Fibroblast of villous mesenchyme (primary cell): ENCODE data around the gene ANKRD65. TPM values are rescaled to one million over a fixed set of nuclear protein-coding genes. Genes with fewer than 3 reads are reported as not detected.

Experiments
- DNase-seq: peaks from one replicate; pipeline ENCODE4 v3.0.0-alpha.2; 2010; ENCODE audit warnings: low read depth
- H3K4me3 ChIP-seq: 2 replicates; pipeline ENCODE4 v1.5.1; 2011; ENCODE audit warnings: low read depth, mild to moderate bottlenecking, low read length
- total RNA-seq: library from RNA; depleted of rRNA; stranded (reverse); fragments of >200 nt; gene quantifications from 2 replicates; pipeline ENCODE4 v1.2.3, GENCODE V29; 2012
- TF ChIP-seq, protein P1 (sequence below): IDR thresholded peaks from 2 replicates; pipeline ENCODE4 v1.5.1; 2012; ENCODE audit warnings: low read depth, mild to moderate bottlenecking, low read length; ENCODE audit not compliant: insufficient read depth

ANKRD65 gene
- total RNA-seq, 1 donor, result 0.43 TPM

DNA sequence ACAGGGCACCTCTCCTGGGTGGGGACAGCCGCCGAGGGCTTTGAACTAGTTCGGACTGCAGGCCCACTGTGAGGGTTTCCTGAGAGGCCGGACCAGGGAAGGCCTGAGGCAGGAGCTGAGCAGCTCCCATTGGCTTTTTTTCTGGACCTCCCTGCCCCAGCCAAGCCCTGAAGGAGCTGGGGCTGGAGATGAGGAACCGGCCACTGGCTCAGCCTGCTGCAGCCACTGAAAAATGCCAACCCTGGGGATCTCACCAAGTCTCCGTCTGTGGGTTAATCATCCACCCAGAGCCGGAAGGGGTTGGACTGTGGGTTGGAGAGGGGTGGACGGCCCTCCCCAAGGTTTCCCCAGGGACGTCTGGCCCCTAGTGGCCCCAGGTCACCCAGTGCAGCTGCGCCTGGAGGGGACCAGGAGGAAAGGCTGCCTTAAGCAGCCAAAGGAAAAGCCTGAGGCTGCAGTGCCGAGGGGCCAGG is 16.9 kb upstream of the ANKRD65 start:
- TF ChIP-seq, protein P1, sequence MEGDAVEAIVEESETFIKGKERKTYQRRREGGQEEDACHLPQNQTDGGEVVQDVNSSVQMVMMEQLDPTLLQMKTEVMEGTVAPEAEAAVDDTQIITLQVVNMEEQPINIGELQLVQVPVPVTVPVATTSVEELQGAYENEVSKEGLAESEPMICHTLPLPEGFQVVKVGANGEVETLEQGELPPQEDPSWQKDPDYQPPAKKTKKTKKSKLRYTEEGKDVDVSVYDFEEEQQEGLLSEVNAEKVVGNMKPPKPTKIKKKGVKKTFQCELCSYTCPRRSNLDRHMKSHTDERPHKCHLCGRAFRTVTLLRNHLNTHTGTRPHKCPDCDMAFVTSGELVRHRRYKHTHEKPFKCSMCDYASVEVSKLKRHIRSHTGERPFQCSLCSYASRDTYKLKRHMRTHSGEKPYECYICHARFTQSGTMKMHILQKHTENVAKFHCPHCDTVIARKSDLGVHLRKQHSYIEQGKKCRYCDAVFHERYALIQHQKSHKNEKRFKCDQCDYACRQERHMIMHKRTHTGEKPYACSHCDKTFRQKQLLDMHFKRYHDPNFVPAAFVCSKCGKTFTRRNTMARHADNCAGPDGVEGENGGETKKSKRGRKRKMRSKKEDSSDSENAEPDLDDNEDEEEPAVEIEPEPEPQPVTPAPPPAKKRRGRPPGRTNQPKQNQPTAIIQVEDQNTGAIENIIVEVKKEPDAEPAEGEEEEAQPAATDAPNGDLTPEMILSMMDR, result no peak
- DNase-seq, result no peak

DNA sequence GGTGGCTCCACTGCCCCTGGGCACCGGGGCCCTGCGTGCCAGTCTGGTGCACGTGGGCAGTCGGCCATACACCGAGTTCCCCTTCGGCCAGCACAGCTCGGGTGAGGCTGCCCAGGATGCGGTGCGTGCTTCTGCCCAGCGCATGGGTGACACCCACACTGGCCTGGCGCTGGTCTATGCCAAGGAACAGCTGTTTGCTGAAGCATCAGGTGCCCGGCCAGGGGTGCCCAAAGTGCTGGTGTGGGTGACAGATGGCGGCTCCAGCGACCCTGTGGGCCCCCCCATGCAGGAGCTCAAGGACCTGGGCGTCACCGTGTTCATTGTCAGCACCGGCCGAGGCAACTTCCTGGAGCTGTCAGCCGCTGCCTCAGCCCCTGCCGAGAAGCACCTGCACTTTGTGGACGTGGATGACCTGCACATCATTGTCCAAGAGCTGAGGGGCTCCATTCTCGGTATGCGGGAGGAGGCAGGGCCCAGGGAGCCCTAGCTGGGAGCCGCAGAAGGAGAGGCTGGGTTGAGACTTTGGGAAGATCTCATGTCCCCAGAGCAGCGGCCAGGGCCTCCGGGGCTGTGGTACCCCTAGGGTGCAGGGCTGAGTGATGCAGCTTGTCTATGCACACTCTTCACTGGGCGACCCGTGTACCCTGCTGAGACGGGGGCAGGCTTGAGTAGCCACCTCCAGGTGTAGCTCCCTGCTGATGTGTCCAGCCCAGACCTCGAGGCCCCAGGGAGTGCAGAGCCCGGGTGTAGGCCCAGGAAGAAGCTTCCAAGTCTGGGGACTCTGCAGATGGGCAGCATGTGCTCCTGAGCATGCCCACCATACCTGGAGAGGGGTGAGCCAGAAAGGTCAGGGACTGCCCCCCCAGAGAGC is 16.2 kb upstream of the ANKRD65 start:
- DNase-seq, result no peak
- TF ChIP-seq, protein P1, result no peak
- H3K4me3 ChIP-seq, result no peak overlapping the region

More for the DNA sequence above, 16.9 kb upstream of the ANKRD65 start:
- no peak overlapping the region for H3K4me3 ChIP-seq

DNA sequence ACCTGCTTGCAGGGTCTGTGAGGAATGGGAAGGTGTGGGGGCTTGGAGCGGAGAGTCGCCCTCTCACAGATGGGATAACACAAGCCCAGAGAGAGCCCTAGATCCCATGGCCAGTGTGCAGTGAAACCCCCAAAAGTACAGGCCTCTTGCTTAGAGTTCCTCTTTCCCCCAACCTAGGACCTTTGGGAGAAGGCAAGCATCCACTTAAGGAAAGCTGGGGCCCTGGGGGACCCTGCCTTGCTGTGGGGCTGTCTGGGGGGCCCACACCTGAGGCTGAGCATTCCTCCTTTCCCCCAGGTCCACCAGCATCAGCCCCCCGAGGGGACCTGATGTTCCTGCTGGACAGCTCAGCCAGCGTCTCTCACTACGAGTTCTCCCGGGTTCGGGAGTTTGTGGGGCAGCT is 15.6 kb upstream of the ANKRD65 start:
- peak overlapping the region; percentile 57 for H3K4me3 ChIP-seq
- TF ChIP-seq, protein P1, result no peak
- no peak for DNase-seq

DNA sequence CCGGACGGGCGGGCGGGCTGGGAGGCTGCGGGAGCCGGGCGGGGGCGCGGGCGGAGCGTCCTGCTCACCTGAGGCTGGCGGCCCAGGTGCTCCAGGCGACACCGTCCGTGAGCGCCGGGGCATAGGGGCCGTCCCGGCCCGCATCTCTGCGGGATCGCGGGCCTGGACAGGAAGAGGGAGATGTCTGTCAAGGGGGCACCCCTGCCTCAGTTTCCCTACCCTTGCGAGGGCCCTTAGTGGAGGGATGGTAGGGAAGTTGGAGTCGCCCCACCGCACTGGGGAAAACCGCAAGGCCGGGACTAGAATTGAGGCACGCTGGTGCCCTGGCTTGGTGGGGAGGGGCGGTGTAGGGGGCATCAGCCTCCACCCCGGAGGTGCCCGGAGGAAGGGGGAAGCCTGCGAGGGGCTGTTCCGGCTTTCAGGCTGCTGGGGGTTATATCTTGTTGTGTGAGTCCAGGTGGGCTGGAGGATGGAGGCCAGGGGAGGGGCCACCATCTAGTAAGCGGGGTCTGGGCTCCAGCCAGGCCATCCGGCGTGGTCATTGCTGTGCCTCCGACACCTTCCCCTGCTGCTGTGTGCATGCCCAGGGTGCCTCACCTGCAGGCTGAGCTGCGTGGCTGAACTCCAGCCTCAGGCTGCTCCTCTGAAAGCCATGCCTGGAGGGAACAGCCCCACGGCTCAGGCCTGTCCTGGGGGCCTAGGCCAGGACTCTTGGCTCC is 15.0 kb upstream of the ANKRD65 start:
- no peak for DNase-seq
- H3K4me3 ChIP-seq, result peak overlapping the region; percentile 57
- TF ChIP-seq, protein P1, result no peak

DNA sequence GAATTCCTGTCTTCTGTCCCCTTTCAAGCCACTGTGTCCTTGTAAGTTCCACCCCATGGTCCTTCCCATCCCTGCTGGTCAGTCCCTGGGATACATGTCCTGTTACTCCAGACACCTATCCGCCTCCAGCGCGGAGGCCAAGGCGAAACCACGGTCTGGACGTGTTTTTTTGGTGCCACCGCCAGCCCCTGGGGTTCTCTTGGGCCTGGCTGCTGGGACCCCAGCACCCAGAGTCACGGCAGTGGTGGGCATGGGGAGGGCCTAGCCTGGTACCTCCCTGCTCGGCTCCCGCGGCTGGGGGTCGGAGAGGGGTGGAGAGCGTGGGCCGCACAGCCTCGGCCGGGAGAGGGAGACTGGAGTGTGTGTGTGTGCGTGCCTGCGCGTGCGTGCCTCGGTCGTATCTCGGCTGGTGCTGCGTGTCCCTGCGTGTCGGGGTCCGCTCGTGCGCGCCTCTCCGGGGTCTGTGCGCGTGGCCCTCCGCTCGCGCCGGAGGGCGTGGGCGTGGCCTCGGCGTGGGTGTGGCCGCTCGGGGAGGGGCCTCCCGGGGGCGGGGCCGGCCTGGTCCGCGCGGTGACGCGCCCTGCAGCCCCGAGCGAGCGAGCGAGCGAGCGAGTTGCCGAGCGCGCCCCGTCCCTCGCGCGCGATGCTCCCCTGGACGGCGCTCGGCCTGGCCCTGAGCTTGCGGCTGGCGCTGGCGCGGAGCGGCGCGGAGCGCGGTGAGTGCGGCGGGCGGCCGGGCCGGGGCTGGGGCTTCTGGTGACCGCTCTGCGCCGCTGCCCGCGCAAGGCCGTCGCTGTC is 14.2 kb upstream of the ANKRD65 start, which contains the start of gene VWA1:
Gene VWA1, plus strand, starts transcription at position 585 of the 798 bp plus-strand sequence. Its CDS starts 59 bp downstream, at position 644.
- DNase-seq, result peak; percentile 70
- H3K4me3 ChIP-seq, result peak within 1 kb of the TSS; percentile 57

DNA sequence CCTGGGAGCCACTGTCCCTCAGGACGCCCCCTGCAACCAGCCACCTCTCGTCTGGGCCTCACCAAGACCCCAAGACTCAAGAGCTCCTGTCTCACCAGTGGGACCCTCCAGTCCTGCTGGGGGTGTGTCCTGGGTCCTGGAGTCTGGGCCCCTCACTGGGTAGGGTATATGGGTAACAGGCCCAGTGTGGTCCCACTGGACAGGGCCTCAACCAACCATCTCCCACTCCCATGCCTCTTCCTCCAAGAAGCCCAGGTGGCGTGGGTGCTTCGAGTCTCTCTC is 13.7 kb upstream of the ANKRD65 start:
- H3K4me3 ChIP-seq, result no peak overlapping the region
- TF ChIP-seq, protein P1, result no peak
- DNase-seq, result no peak

More for the DNA sequence above, 14.2 kb upstream of the ANKRD65 start, which contains the start of gene VWA1:
- TF ChIP-seq, protein P1, result no peak
